GM23338 (cell line): ENCODE measurements around the gene LAMC3. TPM values are rescaled to one million over a fixed set of nuclear protein-coding genes. Genes with fewer than 3 reads are reported as not detected.
"Not testable (repeated sequence)": the region's sequence is repeated elsewhere in the genome, so short reads cannot be mapped to it uniquely, and the experiment has no call there.

Experiments
- ATAC-seq: fragments of 200-7000 bp; cut with Tn5 transposase; 3 replicates; pipeline ENCODE4 v1.9.1; 2020
- DNase-seq: peaks from one replicate; pipeline ENCODE4 v3.0.0-alpha.2; 2015; ENCODE audit warnings: low spot score
- H2AFZ ChIP-seq: fragments of 200-600 bp; sonication (generic); 2 replicates; pipeline ENCODE4 v1.8.0; 2016; ENCODE audit warnings: antibody characterized with exemption, mild to moderate bottlenecking, moderate library complexity
- H3F3A ChIP-seq: fragments of 200-600 bp; sonication (generic); replicated peaks from 2 replicates; pipeline ENCODE4 v1.8.0; 2017; ENCODE audit warnings: antibody characterized with exemption, mixed run types, low read depth
- H3K27ac ChIP-seq: fragments of 200-600 bp; sonication (generic); 2 replicates; pipeline ENCODE4 v1.6.1; 2016; ENCODE audit warnings: low read depth
- H3K27me3 ChIP-seq: fragments of 200-600 bp; sonication (generic); 2 replicates; pipeline ENCODE4 v1.8.0; 2016; ENCODE audit warnings: mild to moderate bottlenecking, mixed run types, moderate library complexity; ENCODE audit not compliant: insufficient read depth
- H3K36me3 ChIP-seq: fragments of 200-600 bp; sonication (generic); 2 replicates; pipeline ENCODE4 v1.8.0; 2016; ENCODE audit warnings: mild to moderate bottlenecking; ENCODE audit not compliant: insufficient read depth
- H3K4me1 ChIP-seq: fragments of 200-600 bp; sonication (generic); 2 replicates; pipeline ENCODE4 v1.8.0; 2016; ENCODE audit warnings: mild to moderate bottlenecking, moderate library complexity; ENCODE audit not compliant: insufficient read depth
- H3K4me2 ChIP-seq: fragments of 200-600 bp; sonication (generic); 2 replicates; pipeline ENCODE4 v1.7.1; 2017; ENCODE audit warnings: mixed run types
- H3K4me3 ChIP-seq: fragments of 200-600 bp; sonication (generic); 2 replicates; pipeline ENCODE4 v1.6.1; 2016; ENCODE audit warnings: mixed run types
- H3K79me2 ChIP-seq: fragments of 200-600 bp; sonication (generic); replicated peaks from 2 replicates; pipeline ENCODE4 v1.8.0; 2017; ENCODE audit warnings: mild to moderate bottlenecking; ENCODE audit not compliant: insufficient read depth
- H3K9me2 ChIP-seq: fragments of 200-600 bp; sonication (generic); 2 replicates; pipeline ENCODE4 v1.8.0; 2017; ENCODE audit not compliant: insufficient read depth
- H4K20me1 ChIP-seq: fragments of 200-600 bp; sonication (generic); replicated peaks from 2 replicates; pipeline ENCODE4 v1.8.0; 2017; ENCODE audit warnings: mild to moderate bottlenecking; ENCODE audit not compliant: insufficient read depth
- H3K27ac Mint-ChIP-seq: 2 replicates; pipeline ENCODE4 v1.8.0; 2020; ENCODE audit warnings: inconsistent platforms, mild to moderate bottlenecking, moderate library complexity, mixed read lengths
- H3K27me3 Mint-ChIP-seq: 3 replicates; pipeline ENCODE4 v1.8.0; 2022; ENCODE audit warnings: low read depth, mild to moderate bottlenecking, moderate library complexity, mixed read lengths, inconsistent platforms; ENCODE audit not compliant: insufficient read depth, poor library complexity
- H3K36me3 Mint-ChIP-seq: 3 replicates; pipeline ENCODE4 v1.8.0; 2021; ENCODE audit warnings: low read depth, mild to moderate bottlenecking, inconsistent platforms, moderate library complexity, mixed read lengths
- H3K4me1 Mint-ChIP-seq: 3 replicates; pipeline ENCODE4 v1.8.0; 2020; ENCODE audit warnings: mild to moderate bottlenecking, inconsistent platforms, mixed read lengths
- H3K4me3 Mint-ChIP-seq: 3 replicates; pipeline ENCODE4 v1.8.0; 2021; ENCODE audit warnings: moderate library complexity, mild to moderate bottlenecking, inconsistent platforms, mixed read lengths
- H3K9me3 Mint-ChIP-seq: 3 replicates; pipeline ENCODE4 v1.8.0; 2020; ENCODE audit warnings: moderate library complexity, mild to moderate bottlenecking, inconsistent platforms, mixed read lengths
- ZNF114 ChIP-seq: fragments of 250-450 bp; sonication (Bioruptor Pico); IDR thresholded peaks from 2 replicates; pipeline ENCODE4 v1.5.0; 2020; ENCODE audit warnings: mild to moderate bottlenecking, moderate library complexity
- polyA plus RNA-seq: library from polyadenylated mRNA; unstranded; fragments of >200 nt; fragmentation: Nextera tagmentation; extraction: Ambion mirVana; gene quantifications from 2 replicates; pipeline ENCODE4 v1.2.1, GENCODE V29; 2016
- total RNA-seq: library from RNA; depleted of rRNA; stranded (reverse); fragments of >200 nt; shearing (Covaris generic); gene quantifications from 2 replicates; pipeline ENCODE4 v1.2.3, GENCODE V29; 2014
- TF ChIP-seq, protein P1 (sequence below), 2 experiments: fragments of 200-600 bp in 1 of 2; sonication (generic) in 1 of 2; conservative IDR thresholded peaks; 2 replicates each; pipeline versions ENCODE4 v1.5.1 to v1.6.1; 2016 to 2017; ENCODE audit warnings: antibody characterized with exemption in 2 of 2, low read depth in 2 of 2, mild to moderate bottlenecking in 2 of 2, moderate library complexity in 1 of 2
- TF ChIP-seq, protein P2 (sequence below): IDR thresholded peaks from 2 replicates; pipeline ENCODE4 v1.6.1; 2016; ENCODE audit warnings: antibody characterized with exemption
- TF ChIP-seq, protein P3 (sequence below): IDR thresholded peaks from one replicate; pipeline ENCODE4 v1.6.1; 2018; ENCODE audit warnings: antibody characterized with exemption; ENCODE audit not compliant: unreplicated experiment

Gene LAMC3
- total and polyA plus RNA-seq, 2 experiments from 2014 or later = 9.0 to 27.4 TPM

DNA sequence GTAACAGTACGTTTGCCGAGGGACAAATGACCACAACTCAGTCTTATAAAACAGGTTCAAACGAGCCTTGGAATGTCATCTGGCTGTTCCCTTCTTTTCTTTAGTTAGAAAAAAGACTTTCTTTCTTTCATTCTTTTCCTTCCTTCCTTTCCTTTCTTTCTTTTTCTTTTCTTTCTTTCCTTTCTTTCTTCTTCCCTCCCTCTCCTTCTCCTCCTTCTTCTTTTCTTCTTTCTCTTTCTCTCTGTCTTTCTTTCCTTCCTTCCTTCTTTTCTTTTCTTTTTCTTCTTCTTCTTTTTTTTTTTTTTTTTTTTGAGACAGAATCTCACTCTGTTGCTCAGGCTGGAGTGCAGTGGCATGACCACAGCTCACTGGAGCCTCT is 9.7 kb upstream of the LAMC3 start:
- Histone ChIP-seq H2AFZ (peak overlapping the region; percentile 74; the same call in 1 of the 2 replicates), H3K4me1 (peaks cover 4% of the 10 kb centered on the region; the same call in 1 of the 2 replicates), H3F3A (0 out of 2 replicates have a peak, but pooled peaks cover 2% of the 10 kb centered on the region), H4K20me1 (no peaks in the 10 kb centered on the region), H3K79me2 (no peaks in the 10 kb centered on the region), H3K27me3 (no peaks in the 10 kb centered on the region), H3K4me3 (no peak overlapping the region), H3K9me2 (no peaks in the 10 kb centered on the region), H3K36me3 (no peaks in the 10 kb centered on the region), H3K4me2 (no peak overlapping the region), H3K27ac (no peak overlapping the region)
- ATAC-seq = no peak
- H3K4me1 Mint-ChIP-seq = peaks cover 9% of the 10 kb centered on the region
- no peak overlapping the region for H3K27ac Mint-ChIP-seq
- peaks cover 6% of the 10 kb centered on the region for H3K27me3 Mint-ChIP-seq
- no peaks in the 10 kb centered on the region; the same call in 2 of the 3 replicates for H3K9me3 Mint-ChIP-seq
- no peak overlapping the region for H3K4me3 Mint-ChIP-seq
- H3K36me3 Mint-ChIP-seq = no peaks in the 10 kb centered on the region
- TF ChIP-seq, protein P1, sequence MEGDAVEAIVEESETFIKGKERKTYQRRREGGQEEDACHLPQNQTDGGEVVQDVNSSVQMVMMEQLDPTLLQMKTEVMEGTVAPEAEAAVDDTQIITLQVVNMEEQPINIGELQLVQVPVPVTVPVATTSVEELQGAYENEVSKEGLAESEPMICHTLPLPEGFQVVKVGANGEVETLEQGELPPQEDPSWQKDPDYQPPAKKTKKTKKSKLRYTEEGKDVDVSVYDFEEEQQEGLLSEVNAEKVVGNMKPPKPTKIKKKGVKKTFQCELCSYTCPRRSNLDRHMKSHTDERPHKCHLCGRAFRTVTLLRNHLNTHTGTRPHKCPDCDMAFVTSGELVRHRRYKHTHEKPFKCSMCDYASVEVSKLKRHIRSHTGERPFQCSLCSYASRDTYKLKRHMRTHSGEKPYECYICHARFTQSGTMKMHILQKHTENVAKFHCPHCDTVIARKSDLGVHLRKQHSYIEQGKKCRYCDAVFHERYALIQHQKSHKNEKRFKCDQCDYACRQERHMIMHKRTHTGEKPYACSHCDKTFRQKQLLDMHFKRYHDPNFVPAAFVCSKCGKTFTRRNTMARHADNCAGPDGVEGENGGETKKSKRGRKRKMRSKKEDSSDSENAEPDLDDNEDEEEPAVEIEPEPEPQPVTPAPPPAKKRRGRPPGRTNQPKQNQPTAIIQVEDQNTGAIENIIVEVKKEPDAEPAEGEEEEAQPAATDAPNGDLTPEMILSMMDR (conservative IDR thresholded peaks at IDR 0.05; ENCODE audit: low read depth in 2 of 2) = no peak
- TF ChIP-seq, protein P2, sequence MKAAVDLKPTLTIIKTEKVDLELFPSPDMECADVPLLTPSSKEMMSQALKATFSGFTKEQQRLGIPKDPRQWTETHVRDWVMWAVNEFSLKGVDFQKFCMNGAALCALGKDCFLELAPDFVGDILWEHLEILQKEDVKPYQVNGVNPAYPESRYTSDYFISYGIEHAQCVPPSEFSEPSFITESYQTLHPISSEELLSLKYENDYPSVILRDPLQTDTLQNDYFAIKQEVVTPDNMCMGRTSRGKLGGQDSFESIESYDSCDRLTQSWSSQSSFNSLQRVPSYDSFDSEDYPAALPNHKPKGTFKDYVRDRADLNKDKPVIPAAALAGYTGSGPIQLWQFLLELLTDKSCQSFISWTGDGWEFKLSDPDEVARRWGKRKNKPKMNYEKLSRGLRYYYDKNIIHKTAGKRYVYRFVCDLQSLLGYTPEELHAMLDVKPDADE = no peak
- TF ChIP-seq, protein P3, sequence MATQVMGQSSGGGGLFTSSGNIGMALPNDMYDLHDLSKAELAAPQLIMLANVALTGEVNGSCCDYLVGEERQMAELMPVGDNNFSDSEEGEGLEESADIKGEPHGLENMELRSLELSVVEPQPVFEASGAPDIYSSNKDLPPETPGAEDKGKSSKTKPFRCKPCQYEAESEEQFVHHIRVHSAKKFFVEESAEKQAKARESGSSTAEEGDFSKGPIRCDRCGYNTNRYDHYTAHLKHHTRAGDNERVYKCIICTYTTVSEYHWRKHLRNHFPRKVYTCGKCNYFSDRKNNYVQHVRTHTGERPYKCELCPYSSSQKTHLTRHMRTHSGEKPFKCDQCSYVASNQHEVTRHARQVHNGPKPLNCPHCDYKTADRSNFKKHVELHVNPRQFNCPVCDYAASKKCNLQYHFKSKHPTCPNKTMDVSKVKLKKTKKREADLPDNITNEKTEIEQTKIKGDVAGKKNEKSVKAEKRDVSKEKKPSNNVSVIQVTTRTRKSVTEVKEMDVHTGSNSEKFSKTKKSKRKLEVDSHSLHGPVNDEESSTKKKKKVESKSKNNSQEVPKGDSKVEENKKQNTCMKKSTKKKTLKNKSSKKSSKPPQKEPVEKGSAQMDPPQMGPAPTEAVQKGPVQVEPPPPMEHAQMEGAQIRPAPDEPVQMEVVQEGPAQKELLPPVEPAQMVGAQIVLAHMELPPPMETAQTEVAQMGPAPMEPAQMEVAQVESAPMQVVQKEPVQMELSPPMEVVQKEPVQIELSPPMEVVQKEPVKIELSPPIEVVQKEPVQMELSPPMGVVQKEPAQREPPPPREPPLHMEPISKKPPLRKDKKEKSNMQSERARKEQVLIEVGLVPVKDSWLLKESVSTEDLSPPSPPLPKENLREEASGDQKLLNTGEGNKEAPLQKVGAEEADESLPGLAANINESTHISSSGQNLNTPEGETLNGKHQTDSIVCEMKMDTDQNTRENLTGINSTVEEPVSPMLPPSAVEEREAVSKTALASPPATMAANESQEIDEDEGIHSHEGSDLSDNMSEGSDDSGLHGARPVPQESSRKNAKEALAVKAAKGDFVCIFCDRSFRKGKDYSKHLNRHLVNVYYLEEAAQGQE = no peak
- no peak for TF ChIP-seq ZNF114 (CRISPR knock-in tag)
- no peak for DNase-seq

DNA sequence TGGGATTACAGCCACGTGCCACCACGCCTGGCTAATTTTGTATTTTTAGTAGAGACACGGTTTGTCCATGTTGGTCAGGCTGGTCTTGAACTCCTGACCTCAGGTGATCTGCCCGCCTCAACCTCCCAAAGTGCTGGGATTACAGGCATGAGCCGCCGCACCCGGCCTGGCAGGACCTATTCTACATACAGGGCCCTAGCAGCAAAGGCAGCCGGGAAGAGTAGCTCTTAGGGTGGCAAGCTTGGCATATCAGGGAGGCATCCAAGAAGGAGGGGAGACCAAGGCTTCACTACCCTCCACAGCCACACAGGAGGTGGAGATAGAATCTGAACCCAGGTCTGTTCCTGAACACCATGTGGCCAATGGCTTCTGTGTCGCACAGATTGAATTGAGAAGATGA is 8.4 kb upstream of the LAMC3 start:
- not testable (repeated sequence) for ATAC-seq

More for the DNA sequence above, 8.4 kb upstream of the LAMC3 start:
- H3K4me1 ChIP-seq, H3F3A ChIP-seq, H3K4me1 Mint-ChIP-seq, H3K4me3 Mint-ChIP-seq, DNase-seq, H3K27me3 Mint-ChIP-seq, H3K4me3 ChIP-seq, H3K4me2 ChIP-seq, H3K36me3 ChIP-seq, H2AFZ ChIP-seq, H3K27ac Mint-ChIP-seq, H4K20me1 ChIP-seq, H3K79me2 ChIP-seq, H3K27ac ChIP-seq, H3K9me3 Mint-ChIP-seq, H3K36me3 Mint-ChIP-seq, H3K9me2 ChIP-seq, H3K27me3 ChIP-seq: not testable (repeated sequence)
